Keratinocyte (primary cell): ENCODE results near the gene TPD52L2. TPM values are rescaled to one million over a fixed set of nuclear protein-coding genes. Genes with fewer than 3 reads are reported as not detected.

Source experiments
- DNase-seq: peaks from one replicate; pipeline ENCODE4 v3.0.0-alpha.2; 2011; ENCODE audit warnings: low read depth, missing footprints, low spot score
- FAIRE-seq: peaks from 2 replicates; lab custom pipeline; 2011; peaks lifted over from hg19 to GRCh38; lab: Jason Lieb, UNC
- H2AFZ ChIP-seq: 2 replicates; pipeline ENCODE4 v1.6.0; 2012; ENCODE audit warnings: low read length, control low read depth, inconsistent platforms; ENCODE audit not compliant: control insufficient read depth
- H3K27ac ChIP-seq: 2 replicates; pipeline ENCODE4 v1.5.1; 2011; ENCODE audit warnings: low read length; ENCODE audit not compliant: control insufficient read depth, insufficient read depth
- H3K27me3 ChIP-seq: 3 replicates; pipeline ENCODE4 v1.6.0; 2011; ENCODE audit warnings: low read length; ENCODE audit not compliant: control insufficient read depth, insufficient read depth; ENCODE audit errors: extremely low read depth
- H3K36me3 ChIP-seq, 2 experiments: 2 replicates in 1 of 2; 3 replicates in 1 of 2; pipeline ENCODE4 v1.5.1; 2011; ENCODE audit warnings: low read length in 2 of 2, mild to moderate bottlenecking in 1 of 2; ENCODE audit not compliant: control insufficient read depth in 2 of 2, insufficient read depth in 2 of 2; ENCODE audit errors: extremely low read depth in 1 of 2
- H3K4me1 ChIP-seq: 3 replicates; pipeline ENCODE4 v1.5.1; 2011; ENCODE audit warnings: low read length; ENCODE audit not compliant: control insufficient read depth, insufficient read depth; ENCODE audit errors: extremely low read depth
- H3K4me2 ChIP-seq: 3 replicates; pipeline ENCODE4 v1.6.0; 2011; ENCODE audit warnings: low read depth, low read length; ENCODE audit not compliant: control insufficient read depth, insufficient read depth; ENCODE audit errors: extremely low read depth
- H3K4me3 ChIP-seq, 3 experiments: fragments of 200-600 bp in 1 of 3; sonication (generic) in 1 of 3; 2 replicates in 2 of 3; 3 replicates in 1 of 3; pipeline ENCODE4 v1.5.1; 2011 to 2016; ENCODE audit warnings: low read length in 3 of 3, mild to moderate bottlenecking in 3 of 3, control low read depth in 2 of 3, inconsistent platforms in 1 of 3, low read depth in 1 of 3, mixed read lengths in 1 of 3, mixed run types in 1 of 3, moderate library complexity in 1 of 3; ENCODE audit not compliant: control insufficient read depth in 2 of 3, insufficient read depth in 2 of 3; ENCODE audit errors: extremely low read depth in 1 of 3
- H3K79me2 ChIP-seq: 2 replicates; pipeline ENCODE4 v1.6.0; 2012; ENCODE audit warnings: low read length; ENCODE audit not compliant: control insufficient read depth, insufficient read depth
- H3K9ac ChIP-seq: 3 replicates; pipeline ENCODE4 v1.6.0; 2011; ENCODE audit warnings: low read length; ENCODE audit not compliant: control insufficient read depth, insufficient read depth; ENCODE audit errors: extremely low read depth
- H3K9me1 ChIP-seq: 3 replicates; pipeline ENCODE4 v1.6.0; 2011; ENCODE audit warnings: low read length; ENCODE audit not compliant: control insufficient read depth, insufficient read depth; ENCODE audit errors: extremely low read depth
- H3K9me3 ChIP-seq: 2 replicates; pipeline ENCODE4 v1.5.1; 2012; ENCODE audit warnings: low read depth, low read length; ENCODE audit not compliant: control insufficient read depth
- H4K20me1 ChIP-seq: 3 replicates; pipeline ENCODE4 v1.6.0; 2011; ENCODE audit warnings: low read length; ENCODE audit not compliant: control insufficient read depth, insufficient read depth; ENCODE audit errors: extremely low read depth
- EZH2 ChIP-seq: IDR thresholded peaks from one replicate; pipeline ENCODE4 v1.6.1; 2012; ENCODE audit warnings: inconsistent platforms, mild to moderate bottlenecking, low read length, moderate library complexity
- dilution Hi-C: fragments of 300-500 bp; cut with MboI; formaldehyde crosslinking; loops from one replicate; pipeline ENCODE4 v1.7.0; 2020; ENCODE audit warnings: low sequenced_read_pairs; ENCODE audit not compliant: extremely low pct_ligation_motif_present
- polyA plus RNA-seq, 5 experiments: library from polyadenylated mRNA; depleted of rRNA in 3 of 5; stranded (reverse) in 3 of 5; stranded (forward) in 1 of 5; unstranded in 1 of 5; fragments of >200 nt; gene quantifications; 1 replicate in 1 of 5; 2 replicates in 3 of 5; 3 replicates in 1 of 5; pipeline versions ENCODE4 v1.2.1 to v1.2.3, GENCODE V29; 2011 to 2012; ENCODE audit warnings: missing spikeins in 2 of 5, low read depth in 1 of 5, low replicate concordance in 1 of 5
- TF ChIP-seq, protein P1 (sequence below), 3 experiments: IDR thresholded peaks in 1 of 3; conservative IDR thresholded peaks in 1 of 3; optimal IDR thresholded peaks in 1 of 3; 2 replicates in 2 of 3; 3 replicates in 1 of 3; pipeline versions ENCODE3 to v1.5.1; 2011; ENCODE audit warnings: low read length in 3 of 3, mild to moderate bottlenecking in 3 of 3, moderate library complexity in 2 of 3, control low read depth in 1 of 3, inconsistent platforms in 1 of 3; ENCODE audit not compliant: insufficient read depth in 2 of 3; ENCODE audit errors: extremely low read depth in 1 of 3

Gene TPD52L2
- polyA plus RNA-seq, 1 donor (not counting 4 experiments of a cell fraction or from before 2014, with no cell fraction given): 177 TPM

DNA sequence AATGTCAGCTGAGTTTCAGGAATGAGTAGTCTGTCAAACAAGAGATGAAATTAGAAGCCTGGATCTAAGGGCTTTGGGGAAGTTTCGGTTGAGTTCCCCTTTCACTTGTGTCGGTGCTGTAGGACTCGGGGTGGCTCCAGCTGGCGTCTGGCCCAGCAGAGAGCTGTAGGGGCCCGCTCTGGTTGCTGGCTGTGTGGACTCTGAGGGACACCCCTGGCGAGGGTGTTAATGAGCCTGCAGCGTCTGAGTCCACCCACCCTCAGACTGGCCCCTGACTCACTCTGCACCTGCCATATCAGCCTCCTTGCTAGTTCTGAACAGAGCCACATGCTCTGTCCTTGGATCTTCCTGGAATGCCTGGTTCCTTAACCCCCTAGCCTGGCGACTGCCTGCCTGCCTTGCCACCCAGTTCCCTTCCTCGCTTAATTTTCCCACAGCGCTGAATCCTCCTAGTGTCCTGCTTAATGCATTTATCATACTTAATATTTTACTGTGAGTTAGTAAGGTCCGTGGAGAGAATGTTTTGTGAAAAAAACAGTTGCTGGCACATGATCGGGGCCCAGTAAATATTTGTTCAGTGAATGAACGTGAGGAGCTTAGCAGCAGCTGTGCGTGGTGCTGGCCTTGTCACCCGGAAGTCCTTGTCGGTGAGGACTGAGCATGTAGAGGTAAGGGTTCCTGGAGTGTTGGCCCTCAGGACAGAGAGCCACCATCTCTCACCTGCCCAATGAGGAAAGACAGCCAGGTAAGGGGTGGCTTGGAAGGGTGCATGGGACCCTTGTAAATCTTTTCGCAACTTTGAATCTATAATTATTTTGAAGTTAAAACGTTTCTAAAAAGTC lies 31.4 kb downstream of the TPD52L2 start:
- FAIRE-seq (no peak), DNase-seq (no peak)
- peak overlapping the region; percentile 89 for H3K4me2 ChIP-seq
- H3K4me3 ChIP-seq: peak overlapping the region; percentile 53 to 81 (median 73)
- peak overlapping the region; percentile 76 for H3K27ac ChIP-seq
- H3K9me1 ChIP-seq: peaks cover 2% of the 10 kb centered on the region
- dilution Hi-C loops: no loop called here
- H3K79me2 ChIP-seq: peaks cover 56% of the 10 kb centered on the region
- peaks cover 15 to 22% of the 10 kb centered on the region in 2 experiments for H3K36me3 ChIP-seq
- no peaks in the 10 kb centered on the region for H3K9me3 ChIP-seq
- no peaks in the 10 kb centered on the region for H3K27me3 ChIP-seq
- peaks cover 24% of the 10 kb centered on the region for H3K4me1 ChIP-seq
- H3K9ac ChIP-seq: peak overlapping the region; percentile 74
- H2AFZ ChIP-seq: no peak overlapping the region
- TF ChIP-seq EZH2: no peak
- TF ChIP-seq, protein P1, sequence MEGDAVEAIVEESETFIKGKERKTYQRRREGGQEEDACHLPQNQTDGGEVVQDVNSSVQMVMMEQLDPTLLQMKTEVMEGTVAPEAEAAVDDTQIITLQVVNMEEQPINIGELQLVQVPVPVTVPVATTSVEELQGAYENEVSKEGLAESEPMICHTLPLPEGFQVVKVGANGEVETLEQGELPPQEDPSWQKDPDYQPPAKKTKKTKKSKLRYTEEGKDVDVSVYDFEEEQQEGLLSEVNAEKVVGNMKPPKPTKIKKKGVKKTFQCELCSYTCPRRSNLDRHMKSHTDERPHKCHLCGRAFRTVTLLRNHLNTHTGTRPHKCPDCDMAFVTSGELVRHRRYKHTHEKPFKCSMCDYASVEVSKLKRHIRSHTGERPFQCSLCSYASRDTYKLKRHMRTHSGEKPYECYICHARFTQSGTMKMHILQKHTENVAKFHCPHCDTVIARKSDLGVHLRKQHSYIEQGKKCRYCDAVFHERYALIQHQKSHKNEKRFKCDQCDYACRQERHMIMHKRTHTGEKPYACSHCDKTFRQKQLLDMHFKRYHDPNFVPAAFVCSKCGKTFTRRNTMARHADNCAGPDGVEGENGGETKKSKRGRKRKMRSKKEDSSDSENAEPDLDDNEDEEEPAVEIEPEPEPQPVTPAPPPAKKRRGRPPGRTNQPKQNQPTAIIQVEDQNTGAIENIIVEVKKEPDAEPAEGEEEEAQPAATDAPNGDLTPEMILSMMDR (optimal IDR thresholded peaks at IDR 0.05 in 1 of 3, IDR thresholded peaks at IDR 0.05 in 1 of 3, conservative IDR thresholded peaks at IDR 0.05 in 1 of 3; ENCODE audit: extremely low read depth in 1 of 3, insufficient read depth in 2 of 3, low read length in 3 of 3): no peak
- H4K20me1 ChIP-seq: peaks cover 15% of the 10 kb centered on the region

DNA sequence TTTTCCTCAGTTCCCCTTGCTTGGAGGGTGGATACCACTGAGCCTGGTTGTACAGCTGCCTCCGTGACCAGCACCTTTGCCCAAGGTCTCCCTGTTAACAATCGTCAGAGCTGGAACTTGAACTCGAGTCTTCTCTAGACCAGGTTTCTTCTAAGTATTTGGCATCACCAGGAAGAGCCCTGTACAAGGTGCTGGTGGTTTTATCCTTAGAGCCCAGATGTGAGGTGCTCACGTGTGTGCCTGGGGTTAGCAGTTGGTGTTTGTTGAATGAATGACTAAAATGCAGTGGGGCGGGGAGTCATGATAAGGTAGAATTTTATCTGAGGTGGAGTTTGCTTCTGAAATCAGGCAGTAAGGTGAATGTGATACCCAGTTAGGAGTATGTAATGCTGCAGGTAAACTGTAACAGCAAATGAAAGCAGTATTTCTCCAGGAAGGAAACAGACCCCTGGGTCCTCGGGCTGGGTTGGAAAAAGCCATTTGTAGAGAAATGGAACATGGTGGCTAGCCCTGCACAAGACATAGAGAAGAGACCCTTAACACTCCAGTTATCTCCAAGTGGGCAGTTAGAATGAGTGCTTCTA lies 33.0 kb downstream of the TPD52L2 start:
- TF ChIP-seq, protein P1 (optimal IDR thresholded peaks at IDR 0.05 in 1 of 3, IDR thresholded peaks at IDR 0.05 in 1 of 3, conservative IDR thresholded peaks at IDR 0.05 in 1 of 3; ENCODE audit: extremely low read depth in 1 of 3, insufficient read depth in 2 of 3, low read length in 3 of 3): no peak
- TF ChIP-seq EZH2: no peak
- no peak for FAIRE-seq
- peak overlapping the region; percentile 17 for H3K27ac ChIP-seq

More for the DNA sequence above, 33.0 kb downstream of the TPD52L2 start:
- Histone ChIP-seq H3K4me3 (no peak overlapping the region), H3K27me3 (no peaks in the 10 kb centered on the region), H3K9me1 (peaks cover 2% of the 10 kb centered on the region), H3K79me2 (peaks cover 67% of the 10 kb centered on the region), H3K4me2 (no peak overlapping the region), H2AFZ (no peak overlapping the region), H3K4me1 (peaks cover 29% of the 10 kb centered on the region), H3K9me3 (no peaks in the 10 kb centered on the region), H3K9ac (no peak overlapping the region), H4K20me1 (peaks cover 19% of the 10 kb centered on the region), H3K36me3 (peaks cover 12 to 18% of the 10 kb centered on the region in 2 experiments)
- no peak for DNase-seq
- dilution Hi-C loops: no loop called here
